ENCODE measurements around the gene YIPF5.

DNA sequence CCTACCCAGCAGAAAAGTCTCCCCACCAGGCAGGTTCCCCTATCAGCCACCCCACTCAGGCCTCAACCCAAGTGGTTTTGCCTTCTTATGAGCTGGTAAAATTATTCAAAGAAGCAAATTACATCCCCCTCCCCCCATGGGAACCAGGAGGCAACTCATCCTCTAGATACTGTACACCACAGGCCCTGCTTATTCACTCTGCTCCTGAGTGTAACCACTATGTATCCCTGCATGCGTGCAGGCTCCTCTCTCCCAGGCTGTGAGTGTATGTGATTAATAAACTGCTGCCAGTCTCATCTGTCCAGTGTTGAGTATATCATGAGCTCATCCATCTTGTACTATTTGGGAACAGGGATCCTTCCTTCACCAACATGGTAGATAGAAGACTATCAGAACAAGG lies 8.8 kb upstream of the YIPF5 start:
- TF ChIP-seq, protein P1, sequence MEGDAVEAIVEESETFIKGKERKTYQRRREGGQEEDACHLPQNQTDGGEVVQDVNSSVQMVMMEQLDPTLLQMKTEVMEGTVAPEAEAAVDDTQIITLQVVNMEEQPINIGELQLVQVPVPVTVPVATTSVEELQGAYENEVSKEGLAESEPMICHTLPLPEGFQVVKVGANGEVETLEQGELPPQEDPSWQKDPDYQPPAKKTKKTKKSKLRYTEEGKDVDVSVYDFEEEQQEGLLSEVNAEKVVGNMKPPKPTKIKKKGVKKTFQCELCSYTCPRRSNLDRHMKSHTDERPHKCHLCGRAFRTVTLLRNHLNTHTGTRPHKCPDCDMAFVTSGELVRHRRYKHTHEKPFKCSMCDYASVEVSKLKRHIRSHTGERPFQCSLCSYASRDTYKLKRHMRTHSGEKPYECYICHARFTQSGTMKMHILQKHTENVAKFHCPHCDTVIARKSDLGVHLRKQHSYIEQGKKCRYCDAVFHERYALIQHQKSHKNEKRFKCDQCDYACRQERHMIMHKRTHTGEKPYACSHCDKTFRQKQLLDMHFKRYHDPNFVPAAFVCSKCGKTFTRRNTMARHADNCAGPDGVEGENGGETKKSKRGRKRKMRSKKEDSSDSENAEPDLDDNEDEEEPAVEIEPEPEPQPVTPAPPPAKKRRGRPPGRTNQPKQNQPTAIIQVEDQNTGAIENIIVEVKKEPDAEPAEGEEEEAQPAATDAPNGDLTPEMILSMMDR (optimal IDR thresholded peaks at IDR 0.05 in 1 of 3, IDR thresholded peaks at IDR 0.05 in 1 of 3, conservative IDR thresholded peaks at IDR 0.05 in 1 of 3; ENCODE audit: extremely low read depth in 1 of 3, insufficient read depth in 2 of 3, low read length in 3 of 3) = no peak
- no peak for TF ChIP-seq EZH2 (IDR thresholded peaks at IDR 0.05; ENCODE audit: low read length)

Data from keratinocyte (primary cell).